Activated CD8-positive, alpha-beta T cell treated with anti-CD3 and anti-CD28 coated beads, Interleukin-2, amount 10 ng/mL, durations not matched to agents 7 days and 5 days (primary cell): ENCODE measurements around the gene MRPL55. TPM values are rescaled to one million over a fixed set of nuclear protein-coding genes. Genes with fewer than 3 reads are reported as not detected.

ENCODE experiments used
- ATAC-seq: fragments of 150-1000 bp; cut with Tn5 transposase; one replicate; pipeline ENCODE4 v1.10.0; 2021; ENCODE audit warnings: moderate library complexity
- CTCF ChIA-PET: fragments of 350-600 bp; sonication (Branson Sonifier 250); formaldehyde crosslinking; loops from one replicate; lab custom pipeline; 2021; ENCODE audit warnings: antibody characterized with exemption; lab: Charles Lee
- POLR2A ChIA-PET: fragments of 350-600 bp; sonication (Branson Sonifier 250); formaldehyde crosslinking; loops from one replicate; lab custom pipeline; 2021; ENCODE audit warnings: antibody characterized with exemption; lab: Charles Lee
- DNase-seq: peaks from one replicate; pipeline ENCODE4 v3.0.0-alpha.2; 2020
- H3K27ac Mint-ChIP-seq: one replicate; pipeline ENCODE4 v1.8.0; 2021; ENCODE audit warnings: mild to moderate bottlenecking, mixed read lengths
- H3K27me3 Mint-ChIP-seq: one replicate; pipeline ENCODE4 v1.8.0; 2021; ENCODE audit warnings: low read depth, mixed read lengths
- H3K36me3 Mint-ChIP-seq: one replicate; pipeline ENCODE4 v1.8.0; 2021; ENCODE audit warnings: low read depth, mixed read lengths
- H3K4me1 Mint-ChIP-seq: one replicate; pipeline ENCODE4 v1.8.0; 2021; ENCODE audit warnings: low read depth, mixed read lengths
- H3K4me3 Mint-ChIP-seq: one replicate; pipeline ENCODE4 v1.8.0; 2021; ENCODE audit warnings: mild to moderate bottlenecking, mixed read lengths
- H3K9me3 Mint-ChIP-seq: one replicate; pipeline ENCODE4 v1.8.0; 2022; ENCODE audit warnings: mixed read lengths; ENCODE audit not compliant: insufficient read depth
- total RNA-seq, 2 experiments: library from RNA; stranded (reverse); gene quantifications; one replicate each; pipeline ENCODE4 v1.2.3, GENCODE V29; 2021

MRPL55 gene
- total RNA-seq, 2 experiments from 2014 or later: 51.1 to 60.7 TPM

- ChIA-PET CTCF (interaction anchor here (1.5 to 1.8 kb wide), 2 partner anchors 8 to 91 kb away, joined by 5 read pairs; partner anchors contain the start of gene ARF1), POLR2A (interaction anchor here (2.6 kb wide), 1 partner anchor 8 kb away, joined by 15 read pairs; the partner anchor contains the start of gene ARF1)
- no peak for DNase-seq
- Mint-ChIP-seq H3K27me3 (no peaks in the 10 kb centered on the region), H3K9me3 (peaks cover 22% of the 10 kb centered on the region), H3K4me3 (no peak overlapping the region), H3K4me1 (peaks cover 67% of the 10 kb centered on the region), H3K36me3 (peaks cover 89% of the 10 kb centered on the region), H3K27ac (peak overlapping the region; percentile 15)
- ATAC-seq: no peak
These were observed 18.5 kb downstream of the MRPL55 start for GRCh38 chr1:228090613-228091081.

- Mint-ChIP-seq H3K27me3 (no peaks in the 10 kb centered on the region), H3K4me3 (no peak overlapping the region), H3K4me1 (peaks cover 74% of the 10 kb centered on the region), H3K36me3 (peaks cover 89% of the 10 kb centered on the region), H3K9me3 (peaks cover 17% of the 10 kb centered on the region), H3K27ac (peak overlapping the region; percentile 61)
- ATAC-seq (no peak), DNase-seq (no peak)
- ChIA-PET POLR2A (no interaction called here), CTCF (interaction anchor here (1.5 kb wide), 1 partner anchor 8 kb away, joined by 5 read pairs; the partner anchor contains the start of gene ARF1)
These were observed 19.3 kb downstream of the MRPL55 start for GRCh38 chr1:228089519-228090380.

- peak overlapping the region; percentile 61 for H3K27ac Mint-ChIP-seq
- peak overlapping the region; percentile 22 for H3K4me3 Mint-ChIP-seq
- peaks cover 89% of the 10 kb centered on the region for H3K36me3 Mint-ChIP-seq
- H3K4me1 Mint-ChIP-seq: peaks cover 82% of the 10 kb centered on the region
- DNase-seq (no peak), ATAC-seq (no peak)
- H3K9me3 Mint-ChIP-seq: peaks cover 9% of the 10 kb centered on the region
- ChIA-PET POLR2A (interaction anchor here (0.5 kb wide), 1 partner anchor 354 kb away, joined by 3 read pairs; no protein-coding TSS in a partner anchor), CTCF (no interaction called here)
- H3K27me3 Mint-ChIP-seq: no peaks in the 10 kb centered on the region
These were observed 20.3 kb downstream of the MRPL55 start for GRCh38 chr1:228088586-228089498.

GRCh38 chr1:228087771-228088251 is 21.3 kb downstream of the MRPL55 start:
- POLR2A ChIA-PET: no interaction called here
- peaks cover 88% of the 10 kb centered on the region for H3K36me3 Mint-ChIP-seq
- CTCF ChIA-PET: no interaction called here
- H3K27ac Mint-ChIP-seq: peak overlapping the region; percentile 79
- DNase-seq (no peak), ATAC-seq (no peak)
- no peaks in the 10 kb centered on the region for H3K27me3 Mint-ChIP-seq
- peak overlapping the region; percentile 33 for H3K4me3 Mint-ChIP-seq
- H3K9me3 Mint-ChIP-seq: peaks cover 8% of the 10 kb centered on the region
- H3K4me1 Mint-ChIP-seq: peaks cover 84% of the 10 kb centered on the region

- no peak for DNase-seq
These were observed 23.7 kb downstream of the MRPL55 start for GRCh38 chr1:228085287-228085951.

GRCh38 chr1:228084797-228085196 is 24.3 kb downstream of the MRPL55 start:
- ATAC-seq: no peak

More at GRCh38 chr1:228085287-228085951, 23.7 kb downstream of the MRPL55 start:
- Mint-ChIP-seq H3K36me3 (peaks cover 64% of the 10 kb centered on the region), H3K4me3 (peak overlapping the region; percentile 94), H3K27me3 (no peaks in the 10 kb centered on the region), H3K4me1 (peaks cover 68% of the 10 kb centered on the region), H3K27ac (peak overlapping the region; percentile 34), H3K9me3 (no peaks in the 10 kb centered on the region)
- ChIA-PET CTCF (interaction anchor here (1.5 kb wide), 1 partner anchor 16 kb away, joined by 4 read pairs; no protein-coding TSS in a partner anchor), POLR2A (no interaction called here)
- no peak for ATAC-seq

GRCh38 chr1:228084325-228084724 is 24.8 kb downstream of the MRPL55 start:
- Mint-ChIP-seq H3K27ac (peak overlapping the region; percentile 98), H3K27me3 (no peaks in the 10 kb centered on the region), H3K4me3 (peak overlapping the region; percentile 94), H3K9me3 (no peaks in the 10 kb centered on the region), H3K36me3 (peaks cover 55% of the 10 kb centered on the region), H3K4me1 (peaks cover 58% of the 10 kb centered on the region)
- DNase-seq (no peak), ATAC-seq (no peak)
- ChIA-PET CTCF (interaction anchor here (0.8 to 1.5 kb wide), 3 partner anchors 18 to 417 kb away, joined by 3 to 4 read pairs (median 4); partner anchors contain the start of gene IBA57), POLR2A (interaction anchor here (1.2 to 3.3 kb wide), 3 partner anchors 17 to 81 kb away, joined by 4 to 25 read pairs (median 23); partner anchors contain the start of gene IBA57)

More at GRCh38 chr1:228084797-228085196, 24.3 kb downstream of the MRPL55 start:
- H3K27me3 Mint-ChIP-seq: no peaks in the 10 kb centered on the region
- H3K4me1 Mint-ChIP-seq: peaks cover 62% of the 10 kb centered on the region
- POLR2A ChIA-PET: interaction anchor here (3.2 kb wide), 1 partner anchor 16 kb away, joined by 25 read pairs; no protein-coding TSS in a partner anchor
- CTCF ChIA-PET: interaction anchor here (0.8 to 1.5 kb wide), 3 partner anchors 17 to 416 kb away, joined by 3 to 4 read pairs (median 4); partner anchors contain the start of gene IBA57
- peak overlapping the region; percentile 98 for H3K27ac Mint-ChIP-seq
- DNase-seq: no peak
- H3K36me3 Mint-ChIP-seq: peaks cover 57% of the 10 kb centered on the region
- no peaks in the 10 kb centered on the region for H3K9me3 Mint-ChIP-seq
- H3K4me3 Mint-ChIP-seq: peak overlapping the region; percentile 94

- DNase-seq (no peak), ATAC-seq (no peak)
- Mint-ChIP-seq H3K27ac (peak overlapping the region; percentile 98), H3K4me1 (peaks cover 58% of the 10 kb centered on the region), H3K4me3 (peak overlapping the region; percentile 94), H3K36me3 (peaks cover 52% of the 10 kb centered on the region), H3K9me3 (no peaks in the 10 kb centered on the region), H3K27me3 (no peaks in the 10 kb centered on the region)
- CTCF ChIA-PET: interaction anchor here (0.8 to 1.5 kb wide), 3 partner anchors 18 to 417 kb away, joined by 3 to 4 read pairs (median 4); partner anchors contain the start of gene IBA57
- POLR2A ChIA-PET: interaction anchor here (0.6 to 3.3 kb wide), 4 partner anchors 13 to 81 kb away, joined by 3 to 25 read pairs (median 14); partner anchors contain the start of gene IBA57
These were observed 25.2 kb downstream of the MRPL55 start for GRCh38 chr1:228083871-228084278.

- ChIA-PET POLR2A (interaction anchor here (0.6 to 3.3 kb wide), 14 partner anchors 8 to 309 kb away, joined by 3 to 25 read pairs (median 6); partner anchors contain the start of genes GUK1, IBA57 and MRPL55), CTCF (interaction anchor here (1.1 to 1.4 kb wide), 3 partner anchors 7 to 84 kb away, joined by 4 to 5 read pairs (median 4); partner anchors contain the start of gene IBA57)
- DNase-seq (peak; percentile 49), ATAC-seq (peak; percentile 37)
- no peaks in the 10 kb centered on the region for H3K9me3 Mint-ChIP-seq
- H3K27me3 Mint-ChIP-seq: no peaks in the 10 kb centered on the region
- H3K27ac Mint-ChIP-seq: peak overlapping the region; percentile 98
- H3K4me3 Mint-ChIP-seq: peak overlapping the region; percentile 94
- peaks cover 46% of the 10 kb centered on the region for H3K36me3 Mint-ChIP-seq
- H3K4me1 Mint-ChIP-seq: peaks cover 53% of the 10 kb centered on the region
These were observed 25.9 kb downstream of the MRPL55 start for GRCh38 chr1:228082918-228083870.
